Fibroblast of villous mesenchyme (primary cell): ENCODE data around the gene SLC2A13. TPM values are rescaled to one million over a fixed set of nuclear protein-coding genes. Genes with fewer than 3 reads are reported as not detected.
"Not testable (repeated sequence)": the region's sequence is repeated elsewhere in the genome, so short reads cannot be mapped to it uniquely, and the experiment has no call there.

ENCODE experiments used
- DNase-seq: peaks from one replicate; pipeline ENCODE4 v3.0.0-alpha.2; 2010; ENCODE audit warnings: low read depth
- H3K4me3 ChIP-seq: 2 replicates; pipeline ENCODE4 v1.5.1; 2011; ENCODE audit warnings: low read depth, mild to moderate bottlenecking, low read length
- total RNA-seq: library from RNA; depleted of rRNA; stranded (reverse); fragments of >200 nt; gene quantifications from 2 replicates; pipeline ENCODE4 v1.2.3, GENCODE V29; 2012
- TF ChIP-seq, protein P1 (sequence below): IDR thresholded peaks from 2 replicates; pipeline ENCODE4 v1.5.1; 2012; ENCODE audit warnings: low read depth, mild to moderate bottlenecking, low read length; ENCODE audit not compliant: insufficient read depth

SLC2A13 gene
- total RNA-seq, 1 donor: 16.4 TPM

DNA sequence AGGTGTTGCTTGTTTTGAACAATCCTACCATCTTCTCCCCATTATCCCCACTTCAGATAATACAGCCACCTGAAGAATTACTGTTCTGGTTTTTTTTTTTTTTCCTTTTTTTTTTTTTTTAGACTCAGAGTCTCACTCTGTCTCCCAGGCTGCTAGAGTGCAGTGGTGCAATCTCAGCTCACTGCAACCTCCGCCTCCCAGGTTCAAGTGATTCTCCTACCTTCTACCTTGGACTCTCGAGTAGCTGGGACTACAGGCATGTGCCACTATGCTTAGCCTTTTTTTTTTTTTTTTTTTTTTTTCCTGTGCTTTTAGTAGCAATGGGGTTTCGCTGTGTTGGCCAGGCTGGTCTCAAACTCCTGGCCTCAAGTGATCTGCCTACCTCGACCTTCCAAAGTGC is 306.9 kb downstream of the SLC2A13 start:
- H3K4me3 ChIP-seq: no peak overlapping the region
- TF ChIP-seq, protein P1, sequence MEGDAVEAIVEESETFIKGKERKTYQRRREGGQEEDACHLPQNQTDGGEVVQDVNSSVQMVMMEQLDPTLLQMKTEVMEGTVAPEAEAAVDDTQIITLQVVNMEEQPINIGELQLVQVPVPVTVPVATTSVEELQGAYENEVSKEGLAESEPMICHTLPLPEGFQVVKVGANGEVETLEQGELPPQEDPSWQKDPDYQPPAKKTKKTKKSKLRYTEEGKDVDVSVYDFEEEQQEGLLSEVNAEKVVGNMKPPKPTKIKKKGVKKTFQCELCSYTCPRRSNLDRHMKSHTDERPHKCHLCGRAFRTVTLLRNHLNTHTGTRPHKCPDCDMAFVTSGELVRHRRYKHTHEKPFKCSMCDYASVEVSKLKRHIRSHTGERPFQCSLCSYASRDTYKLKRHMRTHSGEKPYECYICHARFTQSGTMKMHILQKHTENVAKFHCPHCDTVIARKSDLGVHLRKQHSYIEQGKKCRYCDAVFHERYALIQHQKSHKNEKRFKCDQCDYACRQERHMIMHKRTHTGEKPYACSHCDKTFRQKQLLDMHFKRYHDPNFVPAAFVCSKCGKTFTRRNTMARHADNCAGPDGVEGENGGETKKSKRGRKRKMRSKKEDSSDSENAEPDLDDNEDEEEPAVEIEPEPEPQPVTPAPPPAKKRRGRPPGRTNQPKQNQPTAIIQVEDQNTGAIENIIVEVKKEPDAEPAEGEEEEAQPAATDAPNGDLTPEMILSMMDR: no peak
- no peak for DNase-seq

GRCh38 chr12:39798429-39798828 is 307.5 kb downstream of the SLC2A13 start:
- H3K4me3 ChIP-seq: no peak overlapping the region
- TF ChIP-seq, protein P1: no peak
- no peak for DNase-seq

DNA sequence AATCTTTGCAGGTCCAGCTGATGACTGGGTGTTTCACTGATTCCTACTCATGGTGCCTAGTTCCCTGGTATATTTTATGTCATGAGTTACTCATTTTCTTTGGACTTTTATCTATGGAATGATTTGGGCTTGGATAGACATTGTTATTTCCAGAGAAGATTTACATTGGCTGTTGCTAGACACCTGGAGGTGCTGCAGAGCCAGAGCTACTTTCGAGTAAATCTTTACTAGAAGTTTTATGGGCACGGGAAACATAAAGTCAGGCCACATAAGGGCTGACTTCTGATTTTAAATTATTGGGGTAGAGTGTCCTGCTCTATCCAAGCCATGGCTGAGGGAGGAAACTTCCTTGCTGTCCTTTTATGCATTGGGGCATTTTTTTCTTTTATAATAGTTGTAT is 310.4 kb downstream of the SLC2A13 start:
- TF ChIP-seq, protein P1: no peak
- no peak for DNase-seq
- H3K4me3 ChIP-seq: no peak overlapping the region

GRCh38 chr12:39792938-39793337 is 312.9 kb downstream of the SLC2A13 start:
- no peak for DNase-seq
- TF ChIP-seq, protein P1: no peak
- H3K4me3 ChIP-seq: no peak overlapping the region

- no peak for DNase-seq
- TF ChIP-seq, protein P1: no peak
- H3K4me3 ChIP-seq: no peak overlapping the region
Observed at GRCh38 chr12:39788239-39788638, 317.6 kb downstream of the SLC2A13 start.

GRCh38 chr12:39785814-39786213 is 320.1 kb downstream of the SLC2A13 start:
- DNase-seq, H3K4me3 ChIP-seq: not testable (repeated sequence)

DNA sequence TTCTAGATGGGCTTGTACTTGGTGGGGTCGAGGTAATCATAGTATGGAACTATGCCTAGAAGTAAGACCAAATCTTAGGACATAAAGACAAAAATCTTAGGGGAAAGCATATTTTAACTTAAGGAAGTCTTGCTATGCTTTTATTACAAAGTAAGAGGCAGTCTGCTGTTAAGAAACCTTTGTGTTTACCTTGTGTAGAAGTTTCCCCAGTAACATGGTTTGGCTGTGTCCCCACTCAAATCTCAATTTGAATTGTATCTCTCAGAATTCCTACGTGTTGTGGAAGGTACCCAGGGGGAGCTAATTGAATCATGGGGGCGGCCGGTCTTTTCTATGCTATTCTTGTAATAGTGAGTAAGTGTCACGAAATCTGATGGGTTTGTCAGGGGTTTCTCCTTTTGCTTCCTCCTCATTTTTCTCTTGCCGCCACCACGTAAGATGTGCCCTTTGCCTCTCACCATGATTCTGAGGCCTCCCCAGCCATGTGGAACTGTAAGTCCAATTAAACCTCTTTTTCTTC is 323.8 kb downstream of the SLC2A13 start:
- H3K4me3 ChIP-seq: no peak overlapping the region
- TF ChIP-seq, protein P1: no peak
- DNase-seq: no peak
